GM12892 (cell line): ENCODE results near the gene PSMD5.

Experiments
- DNase-seq: peaks from one replicate; pipeline ENCODE4 v3.0.0; 2011; ENCODE audit not compliant: insufficient read length
- FAIRE-seq: peaks from 2 replicates; lab custom pipeline; 2011; peaks lifted over from hg19 to GRCh38; lab: Jason Lieb, UNC
- POLR2A ChIP-seq: IDR thresholded peaks from 2 replicates; pipeline ENCODE4 v1.6.1; 2011; ENCODE audit warnings: low read depth, low read length, control low read depth
- POLR2AphosphoS5 ChIP-seq: IDR thresholded peaks from 2 replicates; pipeline ENCODE4 v1.6.1; 2011; ENCODE audit warnings: low read depth, low read length, control low read depth
- TAF1 ChIP-seq: IDR thresholded peaks from 2 replicates; pipeline ENCODE4 v1.6.1; 2011; ENCODE audit warnings: low read depth, mild to moderate bottlenecking, control low read depth, low read length, borderline replicate concordance

PSMD5 gene

DNA sequence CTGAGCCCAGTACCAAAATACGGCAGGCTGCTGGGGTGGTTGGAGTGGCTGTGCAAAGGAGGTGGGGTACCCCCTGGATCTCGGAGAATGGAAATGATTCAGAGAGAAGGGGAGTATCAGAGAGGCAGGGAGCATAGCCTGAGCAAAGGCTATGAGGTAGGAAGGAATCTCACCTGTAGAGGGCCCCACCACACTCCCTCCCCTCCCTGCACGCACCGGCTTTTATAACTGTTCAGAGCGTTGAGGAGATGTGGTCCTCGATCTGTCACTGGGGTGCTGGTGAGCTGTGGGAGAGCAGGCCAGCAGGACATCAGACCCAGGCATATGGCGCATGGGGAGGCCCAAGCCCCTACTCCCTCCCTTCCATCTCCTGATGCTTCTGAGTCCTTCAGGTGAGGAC lies 21.1 kb upstream of the PSMD5 start:
- DNase-seq (no peak), FAIRE-seq (no peak)

DNA sequence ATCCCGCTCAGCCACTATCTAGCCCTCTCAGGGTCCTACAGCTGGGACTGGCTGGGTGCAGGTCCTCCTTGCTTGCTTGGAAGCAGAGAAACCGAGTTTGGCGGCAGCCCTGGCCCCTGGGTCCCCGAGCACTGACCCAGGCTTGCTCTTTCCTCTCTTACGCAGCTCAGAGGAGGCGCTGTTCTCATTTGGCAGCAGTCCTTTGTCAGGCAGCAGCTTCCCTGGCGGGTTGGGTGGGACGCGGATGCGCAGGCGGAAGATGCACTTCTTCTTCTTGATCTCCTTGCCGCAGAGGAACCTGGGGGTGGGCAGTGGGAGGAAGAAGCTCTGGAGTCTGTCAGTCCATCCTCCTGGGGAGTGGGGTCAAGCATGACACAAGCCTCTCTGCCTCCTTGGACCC lies 19.7 kb upstream of the PSMD5 start:
- DNase-seq (no peak), FAIRE-seq (no peak)
- TF ChIP-seq POLR2AphosphoS5 = no peak
- no peak for TF ChIP-seq TAF1
- no peak for TF ChIP-seq POLR2A

More for the DNA sequence above, 21.1 kb upstream of the PSMD5 start:
- TF ChIP-seq POLR2A (no peak), POLR2AphosphoS5 (no peak), TAF1 (no peak)

DNA sequence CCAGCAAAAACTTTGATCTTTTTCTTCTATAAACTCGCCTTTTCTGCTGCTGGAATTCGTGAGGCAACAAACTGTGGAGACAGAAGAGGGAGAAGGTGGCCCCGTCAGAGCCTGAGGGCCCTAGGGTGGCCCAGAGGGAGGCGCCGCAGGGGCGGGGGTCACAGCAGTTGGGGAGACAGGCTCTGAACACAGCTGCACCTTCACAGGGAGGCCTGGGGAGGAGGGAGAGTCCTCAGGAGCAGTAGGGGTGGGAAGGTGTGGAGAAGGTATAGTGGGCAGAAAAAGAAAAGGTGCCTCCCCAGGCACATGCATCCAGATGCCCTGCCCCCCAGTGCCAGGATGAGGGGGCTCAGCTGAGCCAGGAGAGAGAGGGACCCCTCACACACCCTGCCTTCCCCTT lies 19.2 kb upstream of the PSMD5 start:
- FAIRE-seq (no peak), DNase-seq (no peak)
- TF ChIP-seq POLR2AphosphoS5 (no peak), POLR2A (no peak), TAF1 (no peak)

DNA sequence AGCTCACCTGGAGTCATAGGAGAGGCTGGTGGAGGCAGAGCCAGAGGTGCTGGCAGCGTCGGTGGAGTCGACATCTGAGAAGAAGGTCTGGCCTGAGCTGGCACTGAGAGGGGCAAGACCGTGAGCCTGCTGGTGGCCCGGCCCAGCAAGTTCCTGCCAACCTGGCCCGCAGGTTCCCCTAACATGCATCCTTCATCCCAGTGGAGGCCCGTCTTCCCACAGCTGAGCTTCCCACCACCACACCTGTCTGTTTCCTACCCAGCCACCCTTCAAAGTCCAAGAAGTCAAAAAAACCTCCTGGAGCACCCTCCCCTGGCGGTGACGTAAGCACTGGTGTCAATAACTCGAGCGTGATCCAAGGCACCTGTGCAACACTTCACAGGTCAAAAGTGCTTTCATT lies 17.4 kb upstream of the PSMD5 start:
- TF ChIP-seq POLR2A (no peak), TAF1 (no peak), POLR2AphosphoS5 (no peak)
- DNase-seq = no peak
- FAIRE-seq = no peak

DNA sequence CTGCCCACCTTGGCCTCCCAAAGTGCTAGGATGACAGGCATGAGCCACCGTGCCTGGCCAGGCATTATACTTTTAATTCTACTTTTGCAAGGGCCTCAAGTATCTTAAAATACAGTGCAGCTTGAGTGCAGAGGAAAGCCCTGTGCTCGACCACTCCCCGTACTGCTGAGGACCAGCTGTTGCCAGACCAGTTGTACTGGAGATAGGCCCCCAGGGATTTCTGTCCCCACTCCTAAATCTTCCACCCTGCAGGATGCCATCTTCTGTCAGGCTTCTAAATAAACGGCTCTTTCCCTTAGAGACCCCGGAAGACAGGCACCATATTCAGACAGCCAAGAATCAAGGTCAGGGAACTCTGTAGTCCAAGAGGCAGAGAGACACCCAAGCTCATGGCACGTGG lies 16.6 kb upstream of the PSMD5 start:
- DNase-seq (no peak), FAIRE-seq (no peak)
- TF ChIP-seq POLR2AphosphoS5 (no peak), TAF1 (no peak), POLR2A (no peak)

DNA sequence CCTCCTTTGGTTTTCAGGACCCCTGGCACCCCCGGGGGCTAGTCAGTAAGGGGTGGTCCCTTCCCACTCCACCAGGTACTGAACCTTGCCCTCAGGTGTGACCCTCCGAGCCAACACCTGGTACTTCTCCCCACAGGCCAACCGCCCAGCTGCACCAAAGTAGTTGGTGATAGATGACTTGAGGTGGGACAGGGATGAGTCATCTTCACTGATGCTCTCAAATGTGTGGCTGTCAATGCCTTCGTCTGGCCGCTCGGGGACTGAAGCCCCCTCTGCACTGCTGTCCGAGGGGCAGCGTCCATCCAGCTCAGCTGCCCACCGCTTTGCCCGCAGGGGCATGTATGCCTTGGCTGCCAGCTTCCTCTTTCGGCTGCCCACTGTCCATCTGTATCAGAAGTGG lies 15.2 kb upstream of the PSMD5 start:
- no peak for DNase-seq
- no peak for FAIRE-seq
- no peak for TF ChIP-seq TAF1
- no peak for TF ChIP-seq POLR2A
- TF ChIP-seq POLR2AphosphoS5 = no peak

DNA sequence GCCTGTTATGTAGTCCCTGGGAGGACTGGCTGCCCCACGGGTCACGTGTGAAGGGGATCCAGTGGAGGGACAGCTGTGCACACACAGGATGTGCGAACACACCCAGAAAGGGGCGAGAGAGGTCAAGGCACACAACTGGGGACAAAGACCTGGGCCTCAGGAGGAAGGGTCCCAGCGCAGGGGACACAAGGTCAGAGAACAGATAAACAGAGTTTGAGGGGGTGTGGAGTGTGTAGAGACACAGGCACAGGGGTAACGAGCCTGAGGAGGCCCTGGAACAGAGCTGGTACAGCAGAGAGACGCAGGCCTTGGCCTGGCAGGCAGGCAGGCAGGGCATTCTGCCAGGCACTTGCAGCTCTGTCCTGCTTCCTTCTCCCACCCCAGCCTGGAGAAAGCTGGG lies 14.8 kb upstream of the PSMD5 start:
- no peak for TF ChIP-seq POLR2A
- no peak for TF ChIP-seq POLR2AphosphoS5
- TF ChIP-seq TAF1 = no peak
- FAIRE-seq = no peak
- no peak for DNase-seq

DNA sequence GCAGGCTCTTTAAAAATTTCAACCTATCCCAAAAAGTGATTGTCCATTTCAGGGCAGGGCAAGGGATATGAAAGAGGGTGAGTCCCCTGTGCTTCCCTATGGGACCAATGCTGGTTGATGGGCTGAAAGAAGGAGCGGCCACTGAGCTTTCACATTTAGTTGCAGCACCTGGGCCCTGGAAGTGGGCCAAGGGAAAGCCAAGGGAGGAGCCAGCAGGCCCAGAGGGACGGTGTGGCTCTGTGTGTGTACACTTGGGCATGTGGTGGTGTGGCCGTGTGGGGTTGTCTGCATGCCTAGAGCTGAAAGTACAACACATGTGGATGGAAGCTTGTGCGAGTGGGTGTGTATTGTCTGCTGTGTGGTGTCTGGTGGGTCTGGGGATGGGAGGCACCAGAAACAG lies 14.0 kb upstream of the PSMD5 start:
- TF ChIP-seq POLR2A (0 out of 2 replicates have a peak, but pooled peaks have one; percentile 8), POLR2AphosphoS5 (no peak), TAF1 (no peak)
- FAIRE-seq (no peak), DNase-seq (no peak)

DNA sequence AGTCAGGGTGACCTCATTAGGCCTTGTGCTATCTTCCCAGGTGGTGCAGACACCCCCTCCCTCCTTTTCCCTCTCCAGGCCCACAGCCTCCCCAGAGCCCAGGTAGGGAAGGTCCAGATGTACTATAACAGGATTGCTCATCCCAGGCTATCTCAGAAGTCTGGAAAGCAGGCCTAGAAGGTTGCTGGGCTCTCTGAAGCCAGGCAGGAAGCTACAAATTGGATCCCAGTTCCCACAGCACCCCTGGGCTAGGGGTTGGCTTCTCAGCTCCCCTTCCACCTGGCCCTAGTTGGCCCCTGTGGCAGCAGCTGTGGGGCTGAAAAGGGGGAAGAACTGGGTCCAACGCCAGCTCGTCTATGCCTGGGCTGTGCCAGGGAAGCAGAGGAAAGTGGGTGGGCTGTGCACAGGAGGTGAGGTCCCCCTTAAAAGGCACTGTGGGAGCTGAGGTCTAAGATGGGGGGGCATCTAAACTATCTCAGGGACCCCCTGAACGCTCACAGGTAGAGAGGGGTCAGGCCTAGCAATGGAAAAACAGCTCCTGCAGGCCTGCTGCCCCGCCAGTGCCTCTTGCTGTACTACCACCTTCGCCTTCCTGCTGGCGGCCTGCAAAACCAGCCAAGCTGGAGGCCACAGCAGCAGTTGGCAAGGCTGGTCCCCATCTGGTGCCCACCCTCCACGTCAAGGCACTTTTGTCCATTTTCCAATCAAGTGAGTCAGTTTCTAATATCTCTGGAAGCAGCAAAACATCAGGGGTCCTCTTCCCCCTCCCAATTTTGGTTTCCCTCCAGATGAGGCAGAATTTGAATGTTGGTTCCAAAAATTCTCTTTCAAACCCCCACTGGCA lies 13.3 kb upstream of the PSMD5 start:
- TF ChIP-seq POLR2A = no peak
- 0 out of 2 replicates have a peak, but pooled peaks have one; percentile 11 for TF ChIP-seq POLR2AphosphoS5
- no peak for FAIRE-seq
- no peak for DNase-seq

DNA sequence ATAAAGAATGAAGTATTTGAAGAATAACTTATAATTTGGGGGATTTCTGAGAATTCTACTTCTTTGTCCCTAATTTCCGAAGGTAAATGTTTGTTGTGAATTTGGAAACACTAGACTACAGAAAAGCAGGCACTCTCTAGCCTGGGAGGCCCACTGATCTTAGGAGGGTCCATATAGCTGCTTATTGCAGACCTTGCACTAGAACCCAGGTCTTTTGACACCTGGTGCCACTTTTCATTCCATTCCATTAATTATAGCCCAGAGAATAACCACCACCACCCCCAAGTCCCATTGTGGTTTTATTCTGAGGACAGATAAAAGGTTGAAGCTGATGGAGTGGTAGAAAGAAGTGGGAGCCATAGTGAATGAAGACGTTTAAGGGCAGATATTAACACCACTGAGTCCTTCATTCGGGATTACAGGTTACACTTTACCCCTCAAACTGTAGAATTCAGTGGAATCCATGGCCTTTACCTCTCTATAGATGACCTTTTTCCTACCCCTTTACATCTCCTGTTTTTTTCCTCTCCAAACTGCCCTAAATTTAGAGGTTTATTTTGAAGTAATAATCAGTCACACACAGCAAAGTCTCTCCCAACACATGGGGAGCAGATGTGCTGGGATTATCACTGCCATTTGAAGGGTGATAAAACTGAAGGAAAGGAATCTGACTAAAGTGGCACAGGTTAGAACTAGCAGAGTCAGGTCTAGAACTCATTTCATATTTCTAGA lies 12.0 kb upstream of the PSMD5 start:
- no peak for FAIRE-seq
- no peak for TF ChIP-seq TAF1
- TF ChIP-seq POLR2A = no peak
- no peak for TF ChIP-seq POLR2AphosphoS5
- DNase-seq = no peak

DNA sequence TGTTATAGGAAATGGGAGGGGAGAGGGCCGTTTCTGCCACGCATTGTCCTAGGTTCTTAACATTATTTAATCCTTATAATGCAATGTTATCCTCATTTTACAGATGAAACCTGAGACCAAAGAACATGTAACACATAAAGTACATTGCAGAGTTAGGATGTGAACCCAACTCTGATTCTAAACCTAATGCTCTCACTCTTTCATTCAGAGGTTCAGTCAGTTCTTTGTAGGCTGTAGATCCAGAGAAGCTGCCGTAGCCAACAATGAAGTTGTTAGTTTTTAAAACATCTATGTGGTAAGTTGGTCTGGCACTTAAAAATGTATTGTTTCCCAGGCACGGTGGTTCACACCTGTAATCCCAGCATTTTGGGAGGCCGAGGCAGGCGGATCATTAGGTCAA lies 10.5 kb upstream of the PSMD5 start:
- DNase-seq = no peak
- TF ChIP-seq POLR2AphosphoS5 (no peak), POLR2A (no peak)
- no peak for FAIRE-seq

DNA sequence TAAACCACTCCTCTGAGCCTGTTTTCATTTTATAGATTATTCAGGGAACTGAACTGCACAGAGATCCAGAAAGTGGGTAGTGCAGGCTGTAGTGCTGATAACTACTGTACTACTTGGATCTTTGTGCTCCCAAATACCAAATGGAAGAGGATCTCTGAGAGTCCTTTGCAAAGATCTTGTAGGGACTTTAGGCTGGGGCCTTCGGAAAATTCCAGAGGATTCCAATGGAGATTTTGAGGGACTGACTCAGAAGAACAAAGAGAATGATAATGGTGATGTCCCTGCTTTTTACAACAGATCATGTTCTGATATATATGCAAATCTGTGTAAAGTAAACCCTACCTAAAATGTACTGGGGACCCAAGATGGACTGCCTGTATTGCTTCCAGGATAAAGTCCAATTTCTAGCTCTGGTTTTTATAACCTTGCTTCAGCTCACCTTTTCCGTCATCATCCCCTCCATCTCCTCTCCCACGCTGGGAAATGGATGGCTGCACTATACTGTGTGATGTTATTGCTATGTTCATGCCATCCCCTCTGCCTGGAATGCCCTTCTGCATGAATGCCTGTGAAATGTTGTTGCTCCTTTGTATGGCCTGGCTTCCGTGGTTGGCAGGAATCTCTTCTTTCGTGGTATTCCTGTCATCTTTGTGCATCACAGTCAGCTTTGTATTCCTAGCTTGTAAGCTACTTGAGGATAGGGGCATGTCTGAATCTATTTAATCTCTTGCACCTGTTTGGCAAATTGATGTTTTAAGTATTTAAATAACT lies 9.7 kb upstream of the PSMD5 start:
- no peak for DNase-seq
- TF ChIP-seq POLR2A = peak; percentile 62
- TF ChIP-seq POLR2AphosphoS5 = peak; percentile 46; the same call in 1 of the 2 replicates
- no peak for TF ChIP-seq TAF1
- no peak for FAIRE-seq
